SK-N-MC (cell line): ENCODE measurements around the gene INHA.

Experiments used
- DNase-seq: peaks from one replicate; pipeline ENCODE4 v3.0.0-alpha.2; 2011; ENCODE audit warnings: low read depth, low spot score
- H3K27ac ChIP-seq: fragments of 200-600 bp; sonication (generic); 2 replicates; pipeline ENCODE4 v1.5.1; 2016; ENCODE audit warnings: mixed run types
- H3K36me3 ChIP-seq: fragments of 200-600 bp; sonication (generic); 2 replicates; pipeline ENCODE4 v1.6.1; 2017; ENCODE audit warnings: antibody characterized with exemption, low read length, mixed read lengths; ENCODE audit not compliant: insufficient read depth
- H3K4me3 ChIP-seq: fragments of 200-600 bp; sonication (generic); 2 replicates; pipeline ENCODE4 v1.5.1; 2016
- H3K9ac ChIP-seq: fragments of 200-600 bp; sonication (generic); 2 replicates; pipeline ENCODE4 v1.8.0; 2017; ENCODE audit warnings: mixed run types, mixed read lengths; ENCODE audit not compliant: insufficient read length
- H3K9me3 ChIP-seq: fragments of 200-600 bp; sonication (generic); 2 replicates; pipeline ENCODE4 v1.6.1; 2017; ENCODE audit warnings: low read depth, mild to moderate bottlenecking, antibody characterized with exemption, low read length, moderate library complexity, mixed read lengths
- EZH2 ChIP-seq: fragments of 200-600 bp; sonication (generic); IDR thresholded peaks from one replicate; pipeline ENCODE4 v1.6.1; 2017; ENCODE audit warnings: antibody characterized with exemption
- FOXP2 ChIP-seq: optimal IDR thresholded peaks from 2 replicates; pipeline ENCODE3; 2011; ENCODE audit warnings: mild to moderate bottlenecking, moderate library complexity; ENCODE audit not compliant: insufficient read depth; ENCODE audit errors: extremely low read length, control extremely low read depth
- POLR2AphosphoS5 ChIP-seq: IDR thresholded peaks from 2 replicates; pipeline ENCODE4 v1.6.1; 2012; ENCODE audit warnings: mild to moderate bottlenecking, low read depth, low read length, borderline replicate concordance

INHA gene

GRCh38 chr2:219608399-219608964 is 36.4 kb downstream of the INHA start:
- H3K4me3 ChIP-seq, result no peak overlapping the region
- H3K36me3 ChIP-seq, result no peaks in the 10 kb centered on the region; the same call in 1 of the 2 replicates
- H3K27ac ChIP-seq, result no peak overlapping the region
- H3K9me3 ChIP-seq, result no peaks in the 10 kb centered on the region
- no peak for DNase-seq
- no peak overlapping the region for H3K9ac ChIP-seq
- no peak for TF ChIP-seq POLR2AphosphoS5

- no peaks in the 10 kb centered on the region; the same call in 1 of the 2 replicates for H3K36me3 ChIP-seq
- H3K27ac ChIP-seq, result peak overlapping the region; percentile 64
These were observed 37.1 kb downstream of the INHA start for GRCh38 chr2:219609149-219609750.

DNA sequence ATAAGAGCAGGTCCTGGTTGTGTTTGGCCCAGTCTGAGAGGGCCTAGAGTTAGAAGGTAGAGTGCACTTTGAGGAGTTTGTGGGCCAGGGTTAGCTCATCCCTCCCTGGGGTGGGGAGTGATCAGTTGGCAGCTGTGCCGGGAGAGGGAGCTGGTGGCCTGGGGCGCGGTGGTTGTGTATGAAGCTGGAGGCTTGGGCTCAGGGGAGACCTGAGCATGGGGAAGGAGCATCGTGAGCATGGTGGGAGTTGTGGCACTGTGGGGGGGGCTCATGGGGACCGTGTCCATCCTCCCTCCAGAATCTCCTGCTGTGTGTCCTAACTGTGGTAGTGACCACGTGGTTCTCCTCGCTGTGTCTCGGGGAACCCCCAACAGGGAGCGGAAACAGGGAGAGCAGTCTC is 39.2 kb downstream of the INHA start:
- Histone ChIP-seq H3K36me3 (no peaks in the 10 kb centered on the region; the same call in 1 of the 2 replicates), H3K27ac (no peak overlapping the region), H3K9me3 (no peaks in the 10 kb centered on the region), H3K9ac (no peak overlapping the region), H3K4me3 (no peak overlapping the region)
- TF ChIP-seq POLR2AphosphoS5 (no peak), EZH2 (no peak), FOXP2 (no peak)
- DNase-seq, result no peak

More at GRCh38 chr2:219609149-219609750, 37.1 kb downstream of the INHA start:
- Histone ChIP-seq H3K9me3 (no peaks in the 10 kb centered on the region), H3K9ac (no peak overlapping the region), H3K4me3 (no peak overlapping the region)
- TF ChIP-seq EZH2 (no peak), FOXP2 (no peak), POLR2AphosphoS5 (no peak)
- DNase-seq, result no peak

DNA sequence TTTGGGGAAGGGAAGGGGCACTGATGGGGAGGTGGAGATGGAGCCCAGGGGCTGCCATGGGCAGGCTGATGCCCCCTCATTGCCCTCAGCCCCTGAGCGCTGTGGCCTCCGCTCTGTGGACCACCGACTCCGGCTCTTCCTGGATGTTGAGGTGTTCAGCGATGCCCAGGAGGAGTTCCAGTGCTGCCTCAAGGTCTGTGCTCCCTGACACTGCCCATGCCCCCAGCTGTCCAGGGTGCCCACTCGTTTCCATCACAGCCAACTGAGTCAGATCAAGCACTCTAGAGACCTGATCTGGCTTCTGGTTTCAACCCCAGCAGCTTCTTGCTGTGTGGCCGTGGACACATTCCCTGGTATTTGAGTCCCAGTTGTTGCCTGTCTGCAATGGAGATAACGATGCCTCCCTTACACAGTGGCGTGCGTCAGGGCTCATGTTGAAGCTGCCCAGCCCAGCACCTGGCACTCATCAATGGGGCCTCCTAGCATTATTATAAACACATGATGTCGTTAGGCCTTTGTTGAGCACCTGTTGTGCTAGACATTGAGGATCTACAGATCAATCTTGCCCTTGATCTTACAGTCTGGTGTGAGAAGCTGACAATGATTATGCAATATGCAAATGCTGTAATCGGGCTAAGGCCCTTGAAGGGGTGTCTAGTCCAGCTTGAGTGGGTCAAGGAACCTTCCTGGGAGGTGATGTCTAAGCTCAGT is 39.9 kb downstream of the INHA start:
- TF ChIP-seq POLR2AphosphoS5, result no peak
- no peak for TF ChIP-seq EZH2
- no peaks in the 10 kb centered on the region; the same call in 1 of the 2 replicates for H3K36me3 ChIP-seq
- H3K9ac ChIP-seq, result no peak overlapping the region
- no peaks in the 10 kb centered on the region for H3K9me3 ChIP-seq
- H3K27ac ChIP-seq, result no peak overlapping the region
- DNase-seq, result no peak
- H3K4me3 ChIP-seq, result no peak overlapping the region

- DNase-seq, result no peak
These were observed 40.6 kb downstream of the INHA start for GRCh38 chr2:219612577-219613286.

DNA sequence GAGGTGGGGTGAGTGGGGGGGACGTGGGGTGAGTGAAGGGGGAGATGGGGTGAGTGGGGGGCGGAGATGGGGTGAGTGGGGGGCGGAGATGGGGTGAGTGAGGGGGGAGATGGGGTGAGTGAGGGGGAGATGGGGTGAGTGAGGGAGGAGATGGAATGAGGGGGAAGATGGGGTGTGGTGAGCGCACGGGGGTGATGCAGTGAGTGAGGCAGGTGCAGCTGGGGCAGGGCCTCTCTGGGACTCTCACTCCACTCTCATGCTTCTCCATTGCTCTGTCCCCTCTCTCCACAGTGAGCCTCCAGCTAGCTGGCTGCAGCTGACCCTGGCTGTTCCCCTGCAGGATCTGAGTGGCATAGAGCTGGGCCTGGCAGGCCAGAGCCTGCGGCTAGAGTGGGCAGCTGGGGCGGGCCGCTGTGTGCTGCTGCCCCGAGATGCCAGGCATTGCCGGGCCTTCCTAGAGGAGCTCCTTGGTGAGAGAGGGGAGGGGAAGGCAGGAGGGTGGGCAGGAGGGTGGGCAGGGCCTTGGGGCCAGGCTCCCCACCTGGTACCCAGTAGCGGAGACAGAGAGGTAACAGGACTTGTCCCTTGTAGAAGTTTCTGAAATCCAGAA is 41.5 kb downstream of the INHA start:
- no peak for DNase-seq
- Histone ChIP-seq H3K36me3 (no peaks in the 10 kb centered on the region; the same call in 1 of the 2 replicates), H3K4me3 (no peak overlapping the region), H3K27ac (no peak overlapping the region), H3K9me3 (no peaks in the 10 kb centered on the region), H3K9ac (no peak overlapping the region)
- TF ChIP-seq FOXP2 (no peak), POLR2AphosphoS5 (no peak), EZH2 (no peak)

More at GRCh38 chr2:219612577-219613286, 40.6 kb downstream of the INHA start:
- Histone ChIP-seq H3K4me3 (no peak overlapping the region), H3K9me3 (no peaks in the 10 kb centered on the region), H3K36me3 (no peaks in the 10 kb centered on the region; the same call in 1 of the 2 replicates), H3K9ac (no peak overlapping the region), H3K27ac (no peak overlapping the region)
- TF ChIP-seq POLR2AphosphoS5 (no peak), FOXP2 (no peak), EZH2 (no peak)

GRCh38 chr2:219614076-219614860 is 42.2 kb downstream of the INHA start:
- Histone ChIP-seq H3K9ac (no peak overlapping the region), H3K36me3 (no peaks in the 10 kb centered on the region; the same call in 1 of the 2 replicates), H3K9me3 (no peaks in the 10 kb centered on the region), H3K27ac (no peak overlapping the region), H3K4me3 (no peak overlapping the region)
- DNase-seq, result no peak
- TF ChIP-seq EZH2, result no peak
- TF ChIP-seq POLR2AphosphoS5, result no peak
- no peak for TF ChIP-seq FOXP2

DNA sequence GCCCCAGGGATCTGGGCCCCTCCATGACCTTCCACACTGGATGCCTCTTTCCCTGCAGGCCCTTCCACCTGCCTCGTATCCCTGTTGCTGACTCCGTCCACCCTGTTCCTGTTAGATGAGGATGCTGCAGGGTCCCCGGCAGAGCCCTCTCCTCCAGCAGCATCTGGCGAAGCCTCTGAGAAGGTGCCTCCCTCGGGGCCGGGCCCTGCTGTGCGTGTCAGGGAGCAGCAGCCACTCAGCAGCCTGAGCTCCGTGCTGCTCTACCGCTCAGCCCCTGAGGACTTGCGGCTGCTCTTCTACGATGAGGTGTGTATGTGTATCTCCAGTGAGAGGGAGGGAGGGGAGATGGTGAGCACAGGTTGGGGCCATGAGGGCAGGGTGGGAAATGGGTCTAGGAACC is 42.9 kb downstream of the INHA start:
- Histone ChIP-seq H3K9ac (no peak overlapping the region), H3K4me3 (no peak overlapping the region), H3K27ac (no peak overlapping the region), H3K9me3 (no peaks in the 10 kb centered on the region), H3K36me3 (no peaks in the 10 kb centered on the region; the same call in 1 of the 2 replicates)
- no peak for DNase-seq
- TF ChIP-seq POLR2AphosphoS5 (no peak), FOXP2 (no peak), EZH2 (no peak)
